ENCODE results near the gene RAX2.

- TF ChIP-seq CTCF (IDR thresholded peaks at IDR 0.05) (no peak), EP300 (IDR thresholded peaks at IDR 0.05) (no peak), POLR2AphosphoS5 (IDR thresholded peaks at IDR 0.05) (no peak), POLR2A (IDR thresholded peaks at IDR 0.05; ENCODE audit: low read depth) (no peak)
Observed at GRCh38 chr19:3751236-3751635, 20.8 kb downstream of the RAX2 start.
